NCI-H460 (cell line): ENCODE measurements around the gene TMIE. TPM values are rescaled to one million over a fixed set of nuclear protein-coding genes. Genes with fewer than 3 reads are reported as not detected.

Source experiments
- DNase-seq: peaks from one replicate; pipeline ENCODE4 v3.0.0-alpha.2; 2016; ENCODE audit warnings: low read depth; ENCODE audit errors: extremely low read depth
- polyA plus RNA-seq: library from polyadenylated mRNA; depleted of rRNA; stranded (reverse); fragments of >200 nt; gene quantifications from 2 replicates; pipeline ENCODE4 v1.2.3, GENCODE V29; 2014; cell fraction: nucleus; rRNA removed
- total RNA-seq: library from RNA; depleted of rRNA; stranded (reverse); fragments of >200 nt; shearing (Covaris generic); gene quantifications from 2 replicates; pipeline ENCODE4 v1.2.3, GENCODE V29; 2014; rRNA removed

The TMIE gene
- 0.58 and 0.77 TPM in 2 replicates for total RNA-seq
- polyA plus RNA-seq, result not detected in 2 replicates

DNA sequence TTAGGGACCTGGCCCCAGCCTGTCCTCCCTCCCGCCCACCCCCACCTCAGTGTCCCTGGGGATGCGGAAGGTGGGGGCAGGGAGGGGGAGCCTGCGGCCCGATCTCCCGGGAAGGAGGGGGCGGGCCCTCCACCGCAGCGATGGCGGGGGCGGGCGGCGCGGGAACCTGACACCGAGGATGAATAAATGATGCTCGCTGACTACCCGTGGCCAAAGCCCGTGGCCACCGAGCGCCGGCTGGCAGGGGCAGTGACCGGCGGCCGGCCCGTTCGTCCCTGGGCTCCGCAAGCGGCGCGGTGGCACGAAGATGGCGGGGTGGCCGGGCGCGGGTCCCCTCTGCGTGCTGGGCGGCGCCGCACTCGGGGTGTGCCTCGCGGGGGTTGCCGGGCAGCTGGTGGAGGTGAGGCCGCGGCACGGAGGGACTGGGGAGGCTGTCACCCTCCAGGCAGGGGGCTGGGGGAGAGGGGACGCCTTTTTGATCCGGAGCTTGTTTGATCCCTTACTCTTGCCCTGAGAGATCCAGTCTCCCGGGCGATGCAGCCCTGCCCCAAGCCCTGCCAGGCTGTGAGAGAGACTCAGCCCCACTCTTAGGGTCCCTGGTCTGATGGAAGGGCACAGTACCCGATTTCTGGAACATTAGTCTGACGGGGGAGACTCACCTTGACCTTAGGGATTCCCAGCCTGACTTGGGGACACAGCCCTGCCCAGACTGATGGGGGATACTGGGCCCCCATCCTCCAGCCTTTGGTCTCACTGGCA, at the start of gene TMIE:
Gene TMIE, plus strand, starts transcription at position 212 of the 759 bp plus-strand sequence. Its CDS starts 96 bp downstream, at position 308.
- no peak for DNase-seq

GRCh38 chr3:46655271-46655670, 45.9 kb upstream of the TMIE start:
- DNase-seq, result no peak

DNA sequence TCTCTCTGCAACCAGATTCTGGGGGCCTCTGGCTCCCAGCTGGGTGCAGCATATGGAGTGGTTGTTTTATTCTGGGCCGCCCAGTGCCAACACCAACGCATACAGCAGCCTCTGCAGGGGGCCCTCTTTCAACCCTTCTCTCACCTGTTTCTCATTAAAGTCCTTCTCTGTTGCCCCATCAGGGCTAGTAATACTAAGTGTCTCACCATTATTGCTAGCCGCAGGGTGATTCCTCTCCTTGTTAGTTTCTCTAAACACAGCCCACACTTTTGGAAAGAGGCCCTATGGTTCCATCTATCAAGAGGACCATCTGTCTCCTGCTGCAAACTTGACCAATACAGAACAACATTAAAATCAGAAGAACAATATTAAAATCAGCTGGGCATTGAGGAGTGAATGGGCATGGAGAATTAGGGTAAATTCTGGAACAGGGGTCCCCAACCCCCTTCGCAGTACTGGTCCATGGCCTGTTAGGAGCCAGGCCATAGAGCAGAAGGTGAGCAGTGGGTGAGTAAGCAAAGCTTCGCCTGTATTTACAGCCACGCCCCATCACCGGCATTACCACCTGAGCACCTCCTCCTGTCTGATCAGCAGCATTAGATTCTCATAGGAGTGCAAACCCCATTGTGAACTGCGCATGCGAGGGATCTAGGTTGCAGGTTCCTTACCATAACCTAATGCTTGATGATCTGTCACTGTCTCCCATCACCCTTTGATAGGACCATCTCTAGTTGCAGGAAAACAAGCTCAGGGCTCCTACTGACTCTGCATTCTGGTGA, 44.2 kb upstream of the TMIE start:
- no peak for DNase-seq

DNA sequence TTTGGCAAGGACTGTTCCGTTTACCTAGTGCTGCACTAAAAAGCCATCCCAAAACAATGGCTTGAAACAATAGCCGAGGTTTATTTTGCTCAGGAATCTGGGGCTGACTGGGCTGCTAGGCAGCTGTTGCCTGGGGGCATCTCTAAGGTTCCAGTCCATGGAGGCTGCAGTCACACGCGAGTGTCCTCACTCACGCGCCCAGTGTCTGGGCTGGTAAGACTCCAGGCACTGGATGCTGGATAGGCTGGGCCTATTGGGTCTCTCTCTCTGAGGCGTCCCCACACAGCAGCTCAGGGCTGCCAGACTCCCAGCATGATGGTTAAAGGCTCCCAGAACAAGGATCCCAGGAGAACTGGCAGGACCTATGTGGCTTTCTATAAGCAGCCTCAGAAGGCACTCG, 41.9 kb upstream of the TMIE start:
- no peak for DNase-seq

- DNase-seq, result no peak
These were observed 41.2 kb upstream of the TMIE start for GRCh38 chr3:46660003-46660402.

- no peak for DNase-seq
These were observed 40.4 kb upstream of the TMIE start for GRCh38 chr3:46660543-46661523.

DNA sequence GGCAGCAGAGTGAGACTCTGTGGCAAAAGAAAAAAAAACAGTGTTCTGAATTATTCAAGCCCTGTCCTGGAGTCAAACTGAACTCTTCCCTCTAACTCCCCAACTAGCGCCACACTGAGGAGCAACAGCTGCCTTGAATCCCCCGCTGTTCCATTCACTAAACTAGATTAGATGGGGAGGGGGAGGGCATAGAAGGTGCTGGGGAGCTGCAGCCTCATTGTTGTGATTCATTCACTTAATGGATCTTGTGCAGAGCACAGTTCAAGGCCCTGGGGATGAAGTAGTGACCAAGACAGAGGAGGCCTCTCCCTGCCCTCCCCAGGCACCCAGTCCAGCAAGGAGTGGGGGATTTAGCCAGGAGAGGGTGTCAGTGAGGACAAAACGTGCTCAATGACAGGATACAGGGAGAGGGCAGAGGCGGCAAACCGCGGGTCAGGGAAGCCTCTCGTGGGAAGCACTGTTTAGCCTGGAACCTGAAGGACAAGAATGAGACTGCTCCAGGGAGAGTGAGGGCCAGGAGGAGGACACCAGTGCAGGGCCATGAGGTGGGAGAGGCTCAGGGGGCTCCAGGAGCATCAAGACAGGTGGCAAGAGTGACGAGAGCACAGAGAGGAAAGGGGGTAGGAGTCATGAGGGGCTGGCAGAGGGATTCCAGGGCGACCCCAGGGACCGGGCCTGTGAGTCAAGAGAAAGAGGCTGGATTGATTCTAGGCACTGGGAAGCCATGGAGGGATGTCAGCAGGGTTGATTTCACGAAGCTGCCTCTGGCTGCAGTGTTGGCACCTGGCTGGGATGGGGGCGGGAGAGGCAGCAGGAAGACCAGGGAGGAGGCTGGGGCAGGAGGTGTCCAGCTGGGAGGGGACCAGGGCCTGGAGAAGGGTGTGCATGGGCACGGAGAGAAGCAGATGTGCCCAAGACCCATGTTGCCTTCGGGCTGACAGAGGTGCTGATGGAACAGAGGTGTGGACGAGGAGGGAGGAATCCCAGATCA, 39.1 kb upstream of the TMIE start:
- DNase-seq, result no peak

GRCh38 chr3:46662771-46663551, 38.2 kb upstream of the TMIE start:
- DNase-seq, result no peak

- DNase-seq, result no peak
These were observed 37.5 kb upstream of the TMIE start for GRCh38 chr3:46663591-46664135.

GRCh38 chr3:46664188-46664970, 36.8 kb upstream of the TMIE start:
- no peak for DNase-seq

- no peak for DNase-seq
These were observed 36.0 kb upstream of the TMIE start for GRCh38 chr3:46664971-46665762.

DNA sequence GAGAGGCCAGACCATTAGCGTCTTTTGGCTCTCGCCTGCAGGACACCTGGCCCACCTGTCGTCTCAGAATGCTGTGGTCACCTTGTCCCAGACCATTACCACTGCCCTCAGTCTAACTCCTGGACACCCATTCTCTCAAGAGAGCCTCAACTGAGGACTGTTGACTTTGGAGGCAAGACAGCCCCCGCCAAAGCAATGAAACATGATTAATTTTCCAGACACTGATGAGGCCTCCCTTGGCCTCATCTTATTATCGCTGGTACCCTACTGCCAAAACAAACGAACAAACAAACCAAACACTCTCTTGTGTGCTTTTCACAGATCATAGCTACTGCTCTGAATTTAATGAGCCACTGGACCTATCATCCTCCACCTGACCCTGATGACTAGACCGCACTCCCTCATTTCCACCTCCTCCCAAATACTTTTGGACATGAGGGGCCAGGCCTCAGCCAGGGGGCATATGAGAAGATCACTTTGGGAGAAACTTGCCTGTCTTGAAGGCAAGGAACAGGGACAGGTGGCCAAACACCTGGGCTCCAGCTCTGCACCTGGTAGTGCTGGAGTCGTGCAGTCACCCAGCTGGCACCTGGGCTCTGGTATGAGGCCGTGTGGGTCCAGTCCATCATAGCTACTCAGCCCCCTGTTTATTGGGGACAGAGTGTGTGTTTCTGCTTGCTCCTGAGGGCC, 35.3 kb upstream of the TMIE start:
- no peak for DNase-seq

GRCh38 chr3:46666453-46666845, 34.7 kb upstream of the TMIE start:
- DNase-seq, result no peak

GRCh38 chr3:46667061-46667621, 34.1 kb upstream of the TMIE start:
- no peak for DNase-seq

DNA sequence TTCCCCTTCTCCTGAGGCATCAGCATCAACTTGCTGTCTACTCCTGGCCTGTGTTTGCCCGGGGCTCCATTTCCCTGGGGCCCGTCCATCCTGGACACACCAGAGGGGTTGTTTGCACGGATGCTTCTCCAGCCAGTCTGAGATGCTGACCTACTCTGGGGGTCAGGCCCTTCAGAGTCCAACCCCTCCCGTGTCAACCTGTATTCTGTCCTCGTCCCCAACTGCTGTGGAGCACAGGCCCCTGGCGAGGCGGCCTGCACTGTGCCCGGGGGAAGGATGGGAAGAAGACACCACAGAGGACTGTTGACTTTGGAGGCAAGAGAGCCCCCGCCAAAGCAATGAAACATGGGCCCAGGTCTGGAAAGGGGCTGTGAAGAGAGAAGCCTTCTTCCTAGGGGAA, 33.5 kb upstream of the TMIE start:
- no peak for DNase-seq

DNA sequence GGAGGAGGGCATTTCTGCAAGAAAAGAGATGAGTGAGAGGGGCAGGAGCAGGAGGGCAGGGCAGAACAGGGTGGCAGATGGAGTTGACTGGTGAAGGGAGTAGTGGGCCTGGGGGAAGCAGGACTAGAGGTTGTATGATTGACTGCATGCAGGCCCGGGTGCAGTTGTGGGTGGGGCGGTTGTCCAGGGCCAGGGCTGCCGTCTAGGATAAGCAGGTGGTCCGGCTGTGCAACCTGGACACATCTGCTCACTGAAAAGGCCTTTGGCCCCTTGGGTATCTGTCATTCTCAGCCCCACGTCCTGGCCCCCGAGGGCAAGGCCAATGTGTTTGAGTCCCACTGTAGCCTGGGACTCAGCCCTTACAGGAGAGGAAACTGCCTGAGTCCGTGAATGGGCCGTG, 33.1 kb upstream of the TMIE start:
- DNase-seq, result no peak
